Neural progenitor cell (in vitro differentiated cells): ENCODE results near the gene MAPK1. TPM values are rescaled to one million over a fixed set of nuclear protein-coding genes. Genes with fewer than 3 reads are reported as not detected.
A peak's percentile ranks its signal among the peaks of the same experiment; 100 is the strongest.
"Not testable (repeated sequence)": the region's sequence is repeated elsewhere in the genome, so short reads cannot be mapped to it uniquely, and the experiment has no call there.

Experiments
- DNase-seq: peaks from one replicate; pipeline ENCODE4 v3.0.0-alpha.2; 2016; ENCODE audit warnings: low spot score
- H2AFZ ChIP-seq: fragments of 200-600 bp; sonication (generic); replicated peaks from 2 replicates; pipeline ENCODE4 v1.6.1; 2016; ENCODE audit warnings: antibody characterized with exemption
- H3F3A ChIP-seq: fragments of 200-600 bp; sonication (generic); 2 replicates; pipeline ENCODE4 v1.6.1; 2016; ENCODE audit warnings: antibody characterized with exemption, low read depth
- H3K27ac ChIP-seq: fragments of 200-600 bp; sonication (generic); 2 replicates; pipeline ENCODE4 v1.5.1; 2016; ENCODE audit warnings: mild to moderate bottlenecking
- H3K27me3 ChIP-seq: fragments of 200-600 bp; sonication (generic); 2 replicates; pipeline ENCODE4 v1.6.1; 2016; ENCODE audit warnings: mild to moderate bottlenecking, moderate library complexity
- H3K36me3 ChIP-seq: fragments of 200-600 bp; sonication (generic); 2 replicates; pipeline ENCODE4 v1.5.1; 2016
- H3K4me1 ChIP-seq: fragments of 200-600 bp; sonication (generic); 2 replicates; pipeline ENCODE4 v1.6.1; 2016; ENCODE audit warnings: mixed run types
- H3K4me2 ChIP-seq: fragments of 200-600 bp; sonication (generic); 2 replicates; pipeline ENCODE4 v1.6.1; 2016
- H3K4me3 ChIP-seq: fragments of 200-600 bp; sonication (generic); 2 replicates; pipeline ENCODE4 v1.5.1; 2016
- H3K79me2 ChIP-seq: fragments of 200-600 bp; sonication (generic); 2 replicates; pipeline ENCODE4 v1.6.1; 2016; ENCODE audit warnings: low read depth
- H3K9ac ChIP-seq: fragments of 200-600 bp; sonication (generic); 2 replicates; pipeline ENCODE4 v1.6.1; 2016
- H3K9me3 ChIP-seq: fragments of 200-600 bp; sonication (generic); 2 replicates; pipeline ENCODE4 v1.5.1; 2016; ENCODE audit warnings: low read depth
- H4K20me1 ChIP-seq: fragments of 200-600 bp; sonication (generic); 2 replicates; pipeline ENCODE4 v1.6.1; 2016; ENCODE audit warnings: low read depth
- H3K27ac Mint-ChIP-seq: 3 replicates; pipeline ENCODE4 v1.8.0; 2021; ENCODE audit warnings: mixed read lengths
- H3K27me3 Mint-ChIP-seq: 2 replicates; pipeline ENCODE4 v1.8.0; 2022; ENCODE audit warnings: low read depth, mild to moderate bottlenecking, inconsistent platforms, moderate library complexity, mixed read lengths; ENCODE audit not compliant: insufficient read depth
- H3K36me3 Mint-ChIP-seq: 3 replicates; pipeline ENCODE4 v1.8.0; 2021; ENCODE audit warnings: mixed read lengths
- H3K4me1 Mint-ChIP-seq: 3 replicates; pipeline ENCODE4 v1.8.0; 2021; ENCODE audit warnings: mixed read lengths
- H3K4me3 Mint-ChIP-seq: 3 replicates; pipeline ENCODE4 v1.8.0; 2021; ENCODE audit warnings: mild to moderate bottlenecking, moderate library complexity, mixed read lengths
- H3K9me3 Mint-ChIP-seq: 3 replicates; pipeline ENCODE4 v1.8.0; 2020; ENCODE audit warnings: mixed read lengths
- EZH2 ChIP-seq: fragments of 200-600 bp; sonication (generic); IDR thresholded peaks from 2 replicates; pipeline ENCODE4 v1.6.1; 2017; ENCODE audit warnings: antibody characterized with exemption, mild to moderate bottlenecking, moderate library complexity
- EZH2phosphoT487 ChIP-seq: fragments of 200-600 bp; sonication (generic); IDR thresholded peaks from 2 replicates; pipeline ENCODE4 v1.6.1; 2017; ENCODE audit warnings: antibody characterized with exemption
- total RNA-seq: library from RNA; depleted of rRNA; stranded (reverse); fragments of >200 nt; gene quantifications from 2 replicates; pipeline ENCODE4 v1.2.3, GENCODE V29; 2015; ENCODE audit warnings: low replicate concordance
- TF ChIP-seq, protein P1 (sequence below): fragments of 200-600 bp; sonication (generic); IDR thresholded peaks from 2 replicates; pipeline ENCODE4 v1.5.1; 2017; ENCODE audit warnings: antibody characterized with exemption, mild to moderate bottlenecking

MAPK1 gene
- total RNA-seq, 1 donor from 2014 or later = 61.4 TPM

DNA sequence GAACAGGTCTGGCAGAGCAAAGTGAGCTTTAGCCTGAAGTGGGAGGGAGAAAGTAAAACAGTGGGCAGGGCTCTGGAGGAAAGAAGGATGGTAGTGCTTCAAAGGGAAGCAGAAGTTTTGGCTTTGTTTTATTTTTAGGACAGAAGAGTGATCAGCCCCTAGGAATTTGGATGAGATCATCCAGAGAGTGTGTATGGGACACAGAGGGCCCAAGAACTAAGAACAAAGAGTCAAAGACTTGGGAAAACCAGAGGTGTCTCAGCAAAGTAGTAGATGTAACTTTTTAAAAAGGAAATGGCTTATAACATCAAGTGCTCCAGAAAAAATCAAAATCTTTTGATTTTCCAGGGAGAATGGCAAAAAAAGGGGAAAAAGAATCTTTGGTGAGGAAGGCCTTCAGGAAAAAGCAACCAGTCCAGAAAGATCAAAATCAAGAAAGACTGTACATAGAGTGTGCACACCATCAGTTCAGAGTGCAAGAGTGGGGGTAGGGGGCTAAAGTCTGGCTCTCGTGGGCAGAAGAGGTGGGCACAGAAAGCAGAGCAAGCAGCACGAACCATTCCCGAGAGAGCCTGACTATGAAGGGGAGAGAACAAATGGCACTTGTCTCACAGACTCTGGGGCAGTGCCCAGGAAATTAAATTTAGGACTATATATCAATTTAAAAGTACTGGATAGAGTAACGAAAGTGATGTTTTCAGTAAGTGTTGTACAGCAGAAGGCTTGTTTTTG is 30.0 kb downstream of the MAPK1 start:
- Mint-ChIP-seq H3K9me3 (peaks cover 2% of the 10 kb centered on the region), H3K4me1 (peaks cover 34% of the 10 kb centered on the region), H3K36me3 (peaks cover 9% of the 10 kb centered on the region), H3K27me3 (peaks cover 2% of the 10 kb centered on the region), H3K27ac (peak overlapping the region; percentile 87), H3K4me3 (no peak overlapping the region)
- Histone ChIP-seq H3K9ac (peak overlapping the region; percentile 29), H3K79me2 (peaks cover 100% of the 10 kb centered on the region), H3K36me3 (no peaks in the 10 kb centered on the region), H3F3A (peaks cover 24% of the 10 kb centered on the region), H3K27ac (peak overlapping the region; percentile 73), H3K4me3 (no peak overlapping the region), H2AFZ (no peak overlapping the region), H3K4me1 (peaks cover 36% of the 10 kb centered on the region), H3K27me3 (no peaks in the 10 kb centered on the region), H3K9me3 (no peaks in the 10 kb centered on the region), H4K20me1 (peaks cover 95% of the 10 kb centered on the region), H3K4me2 (peak overlapping the region; percentile 62)
- peak; percentile 51 for DNase-seq
- TF ChIP-seq EZH2 = no peak
- TF ChIP-seq, protein P1, sequence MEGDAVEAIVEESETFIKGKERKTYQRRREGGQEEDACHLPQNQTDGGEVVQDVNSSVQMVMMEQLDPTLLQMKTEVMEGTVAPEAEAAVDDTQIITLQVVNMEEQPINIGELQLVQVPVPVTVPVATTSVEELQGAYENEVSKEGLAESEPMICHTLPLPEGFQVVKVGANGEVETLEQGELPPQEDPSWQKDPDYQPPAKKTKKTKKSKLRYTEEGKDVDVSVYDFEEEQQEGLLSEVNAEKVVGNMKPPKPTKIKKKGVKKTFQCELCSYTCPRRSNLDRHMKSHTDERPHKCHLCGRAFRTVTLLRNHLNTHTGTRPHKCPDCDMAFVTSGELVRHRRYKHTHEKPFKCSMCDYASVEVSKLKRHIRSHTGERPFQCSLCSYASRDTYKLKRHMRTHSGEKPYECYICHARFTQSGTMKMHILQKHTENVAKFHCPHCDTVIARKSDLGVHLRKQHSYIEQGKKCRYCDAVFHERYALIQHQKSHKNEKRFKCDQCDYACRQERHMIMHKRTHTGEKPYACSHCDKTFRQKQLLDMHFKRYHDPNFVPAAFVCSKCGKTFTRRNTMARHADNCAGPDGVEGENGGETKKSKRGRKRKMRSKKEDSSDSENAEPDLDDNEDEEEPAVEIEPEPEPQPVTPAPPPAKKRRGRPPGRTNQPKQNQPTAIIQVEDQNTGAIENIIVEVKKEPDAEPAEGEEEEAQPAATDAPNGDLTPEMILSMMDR = no peak

- peaks cover 34% of the 10 kb centered on the region for H3K4me1 Mint-ChIP-seq
- H3K4me2 ChIP-seq = peak overlapping the region; percentile 62
- peaks cover 10% of the 10 kb centered on the region for H3K36me3 Mint-ChIP-seq
- H3K4me3 Mint-ChIP-seq, H3K27ac ChIP-seq, H3K4me3 ChIP-seq, H3K27me3 Mint-ChIP-seq, H3K27me3 ChIP-seq, H2AFZ ChIP-seq, H3K36me3 ChIP-seq, DNase-seq, H3K9me3 Mint-ChIP-seq, H3K9ac ChIP-seq, H3K27ac Mint-ChIP-seq, H3K9me3 ChIP-seq: not testable (repeated sequence)
- peaks cover 36% of the 10 kb centered on the region for H3K4me1 ChIP-seq
- peaks cover 96% of the 10 kb centered on the region for H4K20me1 ChIP-seq
- peaks cover 24% of the 10 kb centered on the region for H3F3A ChIP-seq
- H3K79me2 ChIP-seq = peaks cover 100% of the 10 kb centered on the region
Measured at GRCh38 chr22:21836486-21836885, 31.0 kb downstream of the MAPK1 start.

DNA sequence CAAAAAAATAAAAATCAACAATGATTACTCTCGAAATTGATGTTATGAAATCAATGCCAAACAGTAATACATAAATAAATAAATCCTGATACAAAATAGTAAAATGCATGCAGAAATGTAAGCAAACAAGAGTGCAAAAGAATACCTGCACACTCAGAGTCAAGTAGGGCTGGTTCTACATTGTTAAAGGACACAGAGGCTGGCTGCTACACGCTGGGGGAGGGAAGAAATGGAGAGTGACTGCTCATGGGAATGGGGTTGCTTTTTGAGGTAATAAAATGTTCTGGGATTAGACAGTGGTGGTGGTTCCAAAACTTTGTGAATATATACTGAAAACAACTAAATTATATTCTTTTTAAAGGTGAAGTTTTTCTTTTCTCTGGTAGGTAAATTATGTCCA is 32.1 kb downstream of the MAPK1 start:
- H3F3A ChIP-seq = peaks cover 24% of the 10 kb centered on the region
- H3K27ac Mint-ChIP-seq = peak overlapping the region; percentile 25
- no peaks in the 10 kb centered on the region for H3K9me3 ChIP-seq
- peaks cover 100% of the 10 kb centered on the region for H4K20me1 ChIP-seq
- peaks cover 36% of the 10 kb centered on the region for H3K4me1 ChIP-seq
- H3K36me3 ChIP-seq = no peaks in the 10 kb centered on the region
- DNase-seq = no peak
- H3K9me3 Mint-ChIP-seq = peaks cover 2% of the 10 kb centered on the region
- H3K27me3 Mint-ChIP-seq = peaks cover 2% of the 10 kb centered on the region
- no peak overlapping the region for H3K4me3 ChIP-seq
- H3K36me3 Mint-ChIP-seq = peaks cover 9% of the 10 kb centered on the region
- H3K27me3 ChIP-seq = no peaks in the 10 kb centered on the region
- H3K4me1 Mint-ChIP-seq = peaks cover 34% of the 10 kb centered on the region
- H3K27ac ChIP-seq = peak overlapping the region; percentile 79
- H3K4me3 Mint-ChIP-seq = no peak overlapping the region
- no peak for TF ChIP-seq EZH2
- TF ChIP-seq, protein P1 = no peak
- no peak for TF ChIP-seq EZH2phosphoT487
- peak overlapping the region; percentile 33 for H3K4me2 ChIP-seq
- peaks cover 100% of the 10 kb centered on the region for H3K79me2 ChIP-seq
- no peak overlapping the region for H2AFZ ChIP-seq
- H3K9ac ChIP-seq = no peak overlapping the region

GRCh38 chr22:21834869-21835268 is 32.6 kb downstream of the MAPK1 start:
- H3K27ac Mint-ChIP-seq = no peak overlapping the region
- TF ChIP-seq, protein P1 = no peak
- TF ChIP-seq EZH2 = no peak
- TF ChIP-seq EZH2phosphoT487 = no peak
- no peak for DNase-seq
- H3K27me3 Mint-ChIP-seq = peaks cover 2% of the 10 kb centered on the region
- peaks cover 2% of the 10 kb centered on the region for H3K9me3 Mint-ChIP-seq
- no peak overlapping the region for H3K9ac ChIP-seq
- no peaks in the 10 kb centered on the region for H3K36me3 ChIP-seq
- peaks cover 100% of the 10 kb centered on the region for H4K20me1 ChIP-seq
- H3K9me3 ChIP-seq = no peaks in the 10 kb centered on the region
- no peaks in the 10 kb centered on the region for H3K27me3 ChIP-seq
- H3K4me1 ChIP-seq = peaks cover 36% of the 10 kb centered on the region
- no peak overlapping the region for H3K4me3 Mint-ChIP-seq
- no peak overlapping the region for H2AFZ ChIP-seq
- no peak overlapping the region for H3K4me3 ChIP-seq
- peaks cover 24% of the 10 kb centered on the region for H3F3A ChIP-seq
- peak overlapping the region; percentile 35 for H3K27ac ChIP-seq
- H3K36me3 Mint-ChIP-seq = peaks cover 7% of the 10 kb centered on the region
- H3K4me2 ChIP-seq = no peak overlapping the region
- peaks cover 100% of the 10 kb centered on the region for H3K79me2 ChIP-seq
- H3K4me1 Mint-ChIP-seq = peaks cover 34% of the 10 kb centered on the region
